Dedifferentiated amniotic fluid mesenchymal stem cell (primary cell): ENCODE results near the gene ZMIZ1.

Experiments
- DNase-seq: peaks from one replicate; pipeline ENCODE4 v3.0.0-alpha.2; 2016; ENCODE audit errors: extremely low spot score

The ZMIZ1 gene

GRCh38 chr10:79247373-79248137 is 178.8 kb downstream of the ZMIZ1 start:
- DNase-seq: no peak

- DNase-seq: no peak
Observed at GRCh38 chr10:79248341-79249185, 179.8 kb downstream of the ZMIZ1 start.

GRCh38 chr10:79249186-79250121 is 180.7 kb downstream of the ZMIZ1 start:
- no peak for DNase-seq

- no peak for DNase-seq
Observed at GRCh38 chr10:79250259-79250658, 181.5 kb downstream of the ZMIZ1 start.

- no peak for DNase-seq
Observed at GRCh38 chr10:79252450-79252849, 183.7 kb downstream of the ZMIZ1 start.

GRCh38 chr10:79252971-79253370 is 184.2 kb downstream of the ZMIZ1 start:
- DNase-seq: no peak

GRCh38 chr10:79253704-79254103 is 184.9 kb downstream of the ZMIZ1 start:
- DNase-seq: no peak

GRCh38 chr10:79254333-79255006 is 185.7 kb downstream of the ZMIZ1 start:
- DNase-seq: no peak

- no peak for DNase-seq
Observed at GRCh38 chr10:79255007-79255507, 186.3 kb downstream of the ZMIZ1 start.

- DNase-seq: no peak
Observed at GRCh38 chr10:79256264-79256806, 187.6 kb downstream of the ZMIZ1 start.

GRCh38 chr10:79258894-79259293 is 190.1 kb downstream of the ZMIZ1 start:
- no peak for DNase-seq

- DNase-seq: no peak
Observed at GRCh38 chr10:79259834-79260233, 191.1 kb downstream of the ZMIZ1 start.

GRCh38 chr10:79260811-79261740 is 192.3 kb downstream of the ZMIZ1 start:
- no peak for DNase-seq

- no peak for DNase-seq
Observed at GRCh38 chr10:79262131-79262530, 193.4 kb downstream of the ZMIZ1 start.

GRCh38 chr10:79262959-79263746 is 194.4 kb downstream of the ZMIZ1 start:
- DNase-seq: no peak

GRCh38 chr10:79263939-79264338 is 195.2 kb downstream of the ZMIZ1 start:
- DNase-seq: no peak

GRCh38 chr10:79264942-79265341 is 196.2 kb downstream of the ZMIZ1 start:
- no peak for DNase-seq

GRCh38 chr10:79266084-79266483 is 197.3 kb downstream of the ZMIZ1 start:
- no peak for DNase-seq
